Activated T-helper 1 cell treated with anti-CD3 and anti-CD28 coated beads, Interleukin-2, amount 50 U/mL, for 16 hours (primary cell): ENCODE data around the gene SLC41A2.
A peak's percentile ranks its signal among the peaks of the same experiment; 100 is the strongest.
"Not testable (repeated sequence)": the region's sequence is repeated elsewhere in the genome, so short reads cannot be mapped to it uniquely, and the experiment has no call there.

Source experiments
- DNase-seq, 2 donors: peaks; one replicate each; pipeline ENCODE4 v3.0.0-alpha.2; 2020; ENCODE audit warnings: low read depth in 1 of 2, low spot score in 1 of 2

Gene SLC41A2

GRCh38 chr12:104964856-104965205, 6.7 kb upstream of the SLC41A2 start:
- no peak for DNase-seq

GRCh38 chr12:104964167-104964855, 6.2 kb upstream of the SLC41A2 start:
- DNase-seq = no peak

- DNase-seq = no peak
Observed at GRCh38 chr12:104963757-104964156, 5.7 kb upstream of the SLC41A2 start.

DNA sequence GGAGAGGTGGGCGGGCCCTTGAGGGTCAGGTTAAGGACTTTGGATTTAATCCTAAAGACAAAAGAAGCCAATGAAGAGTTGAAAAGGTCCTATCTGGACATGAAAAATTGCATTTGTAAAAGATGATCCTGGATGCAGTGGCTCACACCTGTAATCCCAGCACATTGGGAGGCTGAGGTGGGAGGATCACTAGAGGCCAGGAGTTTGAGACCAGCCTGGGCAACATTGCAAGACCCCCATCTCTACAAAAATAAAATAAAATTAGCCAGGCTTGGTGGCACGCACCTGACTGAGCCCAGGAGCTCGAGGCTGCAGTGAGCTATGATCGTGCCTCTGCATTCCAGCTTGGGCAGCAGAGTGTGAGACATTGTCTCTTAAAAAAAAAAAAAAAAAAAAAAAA, 2.4 kb upstream of the SLC41A2 start:
- no peak for DNase-seq

DNA sequence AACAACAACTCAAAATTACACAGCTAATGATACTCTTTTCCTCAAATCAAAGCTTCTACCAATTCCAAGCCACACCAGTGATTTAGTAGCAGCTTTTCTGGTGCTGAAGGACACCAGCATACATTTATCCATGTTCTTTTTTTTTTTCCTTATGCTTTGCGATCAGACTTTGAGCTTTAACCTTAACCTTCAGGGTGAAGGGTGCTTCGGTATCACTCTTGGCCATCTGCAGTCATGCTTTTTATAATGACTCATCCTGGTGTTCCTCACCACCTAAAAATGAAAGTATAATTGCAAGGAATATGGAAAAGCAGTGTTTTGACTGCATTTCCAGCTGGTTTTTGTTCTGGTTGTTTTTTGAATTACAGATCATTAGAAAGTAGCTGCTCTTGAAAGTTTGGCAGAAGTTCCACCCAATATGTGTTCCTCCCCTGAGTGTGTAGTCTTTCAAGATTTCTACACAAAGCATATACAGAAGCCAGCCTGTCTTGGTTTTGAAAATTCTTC, 1.3 kb upstream of the SLC41A2 start:
- no peak for DNase-seq

DNA sequence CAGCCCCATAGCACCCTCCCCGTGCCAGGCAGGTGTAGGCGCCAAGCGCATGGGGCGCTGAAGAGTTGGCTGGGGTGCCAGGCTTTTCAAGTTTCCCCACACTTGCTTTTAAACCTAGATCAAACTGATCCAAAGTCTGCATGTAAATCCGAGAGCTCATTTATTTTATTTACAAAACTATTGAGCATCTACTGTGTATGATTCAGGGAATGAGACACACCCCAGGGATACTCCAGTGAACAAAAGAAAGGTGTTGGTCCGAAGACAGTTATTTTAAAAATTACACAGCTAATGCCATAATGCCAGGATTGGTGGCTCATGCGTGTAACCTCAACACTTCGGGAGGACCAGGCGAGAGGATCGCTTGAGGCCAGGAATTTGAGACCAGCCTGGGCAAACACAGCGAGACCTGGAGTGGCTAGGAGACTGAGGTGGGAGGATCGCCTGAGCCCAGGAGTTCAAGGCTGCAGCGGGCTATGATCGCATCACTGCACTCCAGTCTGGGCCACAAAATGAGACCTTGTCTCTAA, 780 bp upstream of the SLC41A2 start:
- DNase-seq = no peak

- DNase-seq = peak; percentile 8 to 17
Observed at GRCh38 chr12:104957719-104958000, 430 bp downstream of the SLC41A2 start.

DNA sequence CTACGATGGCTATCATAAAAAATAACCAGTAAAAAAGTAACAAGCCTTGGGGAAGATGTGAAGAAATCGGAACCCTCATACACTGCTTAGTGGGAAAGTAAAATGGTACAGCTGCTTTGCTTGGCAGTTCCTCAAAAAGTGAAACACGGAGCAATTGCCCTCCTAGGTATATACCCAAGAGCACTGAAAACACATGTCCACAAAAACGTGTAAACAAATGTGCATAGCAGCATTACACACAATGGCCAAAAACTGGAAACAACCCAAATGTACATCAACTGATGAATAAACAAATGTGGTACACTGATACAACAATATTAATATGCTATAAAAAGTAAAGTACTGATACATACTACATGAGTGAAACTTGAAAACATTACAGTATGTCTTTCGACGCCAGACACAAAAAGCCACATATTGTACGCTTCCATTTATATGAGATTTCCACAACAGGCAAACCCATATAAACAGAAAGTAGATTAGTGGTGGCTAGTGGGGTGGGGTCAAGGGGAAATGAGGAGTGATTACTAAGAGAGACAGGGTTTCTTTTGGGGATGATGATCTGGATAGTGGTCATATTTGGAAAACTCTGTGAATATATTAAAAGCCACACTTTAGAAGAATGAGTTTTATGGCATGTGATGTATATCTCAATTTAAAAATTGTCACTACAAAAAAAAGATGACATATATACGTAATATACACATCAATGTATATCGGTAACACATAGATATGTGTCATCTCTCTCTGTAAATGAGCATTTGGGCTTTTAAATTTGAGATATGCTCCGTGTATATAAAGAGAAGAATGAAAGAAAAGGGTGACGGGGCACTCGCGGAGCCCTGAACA, 996 bp downstream of the SLC41A2 start:
- DNase-seq = no peak

DNA sequence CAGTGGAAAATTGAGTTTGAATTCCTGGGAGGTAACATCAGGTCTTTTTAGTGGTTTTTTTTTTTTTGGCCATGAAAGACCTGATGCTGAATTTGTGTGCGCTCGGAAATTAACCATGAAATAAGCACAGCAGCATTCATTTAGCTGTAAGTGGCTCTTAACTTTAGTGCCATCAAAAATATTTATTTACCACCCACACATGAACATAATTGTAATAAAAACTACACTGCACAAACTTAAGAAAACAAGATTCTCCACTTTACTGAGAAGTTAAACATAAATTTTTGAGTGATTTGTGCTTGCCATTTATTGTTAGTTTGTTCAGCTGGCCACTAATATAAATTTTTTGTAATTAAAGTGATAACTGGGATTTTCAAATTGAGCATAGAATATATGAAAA, 2.4 kb downstream of the SLC41A2 start:
- DNase-seq = no peak

DNA sequence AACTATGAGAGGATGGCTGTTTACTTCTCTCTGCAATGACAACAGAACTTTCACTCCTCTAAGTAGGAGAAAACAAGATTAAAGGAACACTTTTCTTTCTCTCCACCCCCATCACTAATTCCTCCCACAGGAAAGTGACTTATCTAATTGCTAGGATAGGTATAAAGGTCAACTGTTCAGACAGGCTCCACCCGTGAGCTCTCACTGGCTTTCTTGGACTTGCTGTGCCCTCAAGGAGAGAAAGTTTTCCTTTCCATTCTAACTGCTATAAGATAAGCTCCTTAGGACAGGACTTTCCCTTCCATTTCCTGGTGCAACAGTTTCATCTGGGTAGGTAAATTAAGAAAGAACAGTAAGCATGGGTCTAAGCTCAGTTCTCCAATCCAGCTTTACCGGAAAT, 4.8 kb downstream of the SLC41A2 start:
- no peak for DNase-seq

- no peak for DNase-seq
Observed at GRCh38 chr12:104952816-104953215, 5.3 kb downstream of the SLC41A2 start.

GRCh38 chr12:104951759-104952509, 6.2 kb downstream of the SLC41A2 start:
- no peak for DNase-seq

DNA sequence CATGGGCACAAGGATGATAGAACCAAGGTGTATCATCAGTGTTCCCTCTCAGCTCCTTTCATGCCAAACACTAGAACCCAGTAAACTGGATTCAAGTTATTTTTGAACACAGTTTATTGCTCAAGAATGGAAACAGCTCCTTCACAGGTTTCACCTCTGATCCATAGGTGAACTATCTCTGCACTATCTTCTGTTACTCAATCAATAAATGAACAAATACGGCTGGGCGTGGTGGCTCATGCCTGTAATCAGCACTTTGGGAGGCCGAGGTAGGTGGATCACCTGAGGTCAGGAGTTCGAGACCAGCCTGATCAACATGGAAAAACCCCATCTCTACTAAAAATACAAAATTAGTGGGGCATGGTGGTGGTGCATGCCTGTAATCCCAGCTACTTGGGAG, 9.4 kb downstream of the SLC41A2 start:
- DNase-seq = not testable (repeated sequence)

DNA sequence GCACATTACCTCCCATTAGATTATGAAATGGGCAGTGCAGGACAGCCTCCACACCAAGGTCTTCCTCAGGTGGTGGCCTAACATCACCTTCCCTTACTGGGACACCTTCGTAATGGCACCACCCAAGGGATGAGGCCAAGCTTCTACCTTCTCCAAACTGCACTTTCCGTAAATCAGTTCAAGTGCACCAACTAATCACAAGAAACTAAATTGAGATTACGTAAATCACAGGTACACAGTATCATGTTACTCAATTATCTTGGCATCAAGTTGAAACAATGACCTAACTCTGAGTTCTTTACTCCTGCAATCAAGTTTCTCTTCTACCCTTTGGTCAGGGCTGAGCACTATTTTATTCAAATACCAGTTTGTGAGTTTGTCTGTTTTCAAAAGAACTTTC, 13.8 kb downstream of the SLC41A2 start:
- DNase-seq = no peak

- not testable (repeated sequence) for DNase-seq
Observed at GRCh38 chr12:104943401-104943800, 14.7 kb downstream of the SLC41A2 start.

GRCh38 chr12:104942075-104942474, 16.0 kb downstream of the SLC41A2 start:
- DNase-seq = no peak

DNA sequence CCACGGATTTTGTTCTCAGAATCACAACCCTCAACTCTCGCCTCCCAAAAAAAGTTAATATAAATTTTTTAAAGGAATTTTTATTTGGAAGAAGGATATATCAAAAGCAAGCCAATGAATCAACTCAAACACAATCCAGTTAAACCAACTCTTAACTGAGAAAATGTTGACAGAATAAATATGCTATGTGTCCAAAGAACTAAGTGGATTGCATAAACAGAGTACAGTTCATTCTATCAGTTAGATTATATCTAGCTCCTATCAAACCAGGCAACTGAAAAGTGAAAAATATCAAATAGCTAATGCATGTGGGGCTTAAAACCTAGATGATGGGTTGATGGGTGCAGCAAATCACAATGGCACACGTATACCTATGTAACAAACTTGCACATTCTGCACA, 16.6 kb downstream of the SLC41A2 start:
- no peak for DNase-seq

DNA sequence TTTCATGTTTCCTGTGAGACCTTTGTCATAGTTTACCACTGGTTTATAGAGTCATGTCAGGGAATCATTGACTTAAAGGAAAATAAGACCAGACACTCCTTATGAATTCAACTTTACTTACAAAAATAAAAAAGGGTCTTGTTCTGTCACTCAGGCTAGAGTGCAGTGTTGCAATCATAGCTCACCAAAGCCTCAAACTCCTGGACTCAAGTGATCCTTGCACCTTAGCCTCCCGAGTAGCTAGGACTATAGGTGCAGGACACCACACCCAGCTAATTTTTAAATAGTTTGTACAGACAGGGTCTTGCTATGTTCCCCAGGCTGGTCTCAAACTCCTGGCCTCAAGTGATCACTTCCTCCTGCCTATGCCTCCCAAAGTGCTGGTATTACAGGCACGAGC, 19.0 kb downstream of the SLC41A2 start:
- no peak for DNase-seq

DNA sequence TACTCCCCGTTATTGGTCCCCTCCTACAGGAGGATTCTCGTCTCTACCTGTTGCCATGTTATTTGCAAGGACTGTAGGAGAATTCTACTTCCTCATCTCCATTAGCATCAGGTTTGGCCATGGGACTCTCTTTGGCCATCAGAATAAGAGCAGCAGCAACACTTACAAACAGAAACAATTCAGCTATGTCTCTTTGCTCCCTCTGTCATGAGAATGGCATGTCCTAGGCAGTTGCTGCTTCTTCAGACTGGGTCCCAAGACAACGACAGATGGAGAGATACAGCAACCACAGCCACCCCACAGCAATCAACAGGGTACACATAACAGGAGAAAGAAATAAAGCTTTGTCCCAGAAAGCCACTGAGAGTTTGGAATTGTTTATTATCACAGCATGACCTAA, 19.7 kb downstream of the SLC41A2 start:
- no peak for DNase-seq

- no peak for DNase-seq
Observed at GRCh38 chr12:104935886-104936285, 22.2 kb downstream of the SLC41A2 start.

- DNase-seq = no peak
Observed at GRCh38 chr12:104933778-104934177, 24.3 kb downstream of the SLC41A2 start.

DNA sequence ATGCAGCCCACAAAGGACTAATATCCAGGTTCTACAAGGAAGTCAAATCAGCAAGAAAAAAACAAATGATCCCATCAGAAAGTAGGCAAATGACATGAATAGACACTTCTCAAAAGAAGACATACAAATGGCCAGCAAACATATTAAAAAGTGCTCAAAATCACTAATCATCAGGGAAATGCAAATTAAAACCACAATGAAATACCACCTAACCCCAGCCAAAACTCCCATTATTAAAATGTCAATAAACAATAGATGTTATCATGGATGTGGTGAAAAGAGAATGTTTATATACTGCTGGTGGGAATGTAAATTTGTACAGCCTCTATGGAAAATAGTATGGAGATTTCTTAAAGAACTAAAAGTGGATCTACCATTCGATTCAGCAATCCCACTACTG, 25.0 kb downstream of the SLC41A2 start:
- DNase-seq = no peak
